ENCODE measurements around the gene CCNY. TPM values are rescaled to one million over a fixed set of nuclear protein-coding genes. Genes with fewer than 3 reads are reported as not detected.

CCNY gene
- total RNA-seq, 1 donor from 2014 or later = 59.4 TPM

- peaks cover 6% of the 10 kb centered on the region for H3K9me3 Mint-ChIP-seq (ENCODE audit: low read depth)
Measured at GRCh38 chr10:35612385-35613106, 276.2 kb downstream of the CCNY start.

DNA sequence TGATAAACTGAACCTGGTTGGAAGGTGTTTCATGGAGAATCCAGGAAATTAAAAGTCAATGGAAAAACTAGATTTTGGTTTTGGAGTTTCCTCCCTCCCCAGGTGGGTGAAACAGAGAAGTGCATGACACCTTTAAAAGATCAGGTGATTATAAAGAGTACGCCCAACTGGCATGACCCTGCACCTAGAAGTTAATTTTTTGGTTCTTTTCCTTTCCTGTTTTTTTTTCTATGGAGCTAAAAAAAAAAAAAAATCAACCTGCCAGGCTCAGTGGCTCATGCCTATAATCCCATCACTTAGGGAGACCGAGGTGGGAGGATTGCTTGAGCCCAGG, 276.8 kb downstream of the CCNY start:
- Mint-ChIP-seq H3K4me1 (ENCODE audit: low read depth) (peaks cover 2% of the 10 kb centered on the region), H3K36me3 (ENCODE audit: insufficient read depth) (peaks cover 2% of the 10 kb centered on the region), H3K27me3 (peaks cover 7% of the 10 kb centered on the region), H3K9me3 (ENCODE audit: low read depth) (peaks cover 6% of the 10 kb centered on the region), H3K4me3 (ENCODE audit: low read depth) (no peak overlapping the region), H3K27ac (no peak overlapping the region)
- no peak for TF ChIP-seq CTCF (IDR thresholded peaks at IDR 0.05; ENCODE audit: unreplicated experiment)
- no peak for DNase-seq (ENCODE audit: low spot score, unreplicated experiment)

More at GRCh38 chr10:35612385-35613106, 276.2 kb downstream of the CCNY start:
- Mint-ChIP-seq H3K36me3 (ENCODE audit: insufficient read depth) (peaks cover 2% of the 10 kb centered on the region), H3K27ac (no peak overlapping the region), H3K27me3 (peaks cover 7% of the 10 kb centered on the region), H3K4me1 (ENCODE audit: low read depth) (peaks cover 2% of the 10 kb centered on the region), H3K4me3 (ENCODE audit: low read depth) (no peak overlapping the region)
- no peak for DNase-seq (ENCODE audit: low spot score, unreplicated experiment)
- no peak for TF ChIP-seq CTCF (IDR thresholded peaks at IDR 0.05; ENCODE audit: unreplicated experiment)

GRCh38 chr10:35613597-35614226, 277.4 kb downstream of the CCNY start:
- Mint-ChIP-seq H3K4me3 (ENCODE audit: low read depth) (no peak overlapping the region), H3K4me1 (ENCODE audit: low read depth) (peaks cover 2% of the 10 kb centered on the region), H3K36me3 (ENCODE audit: insufficient read depth) (peaks cover 2% of the 10 kb centered on the region), H3K27ac (no peak overlapping the region), H3K27me3 (peaks cover 7% of the 10 kb centered on the region), H3K9me3 (ENCODE audit: low read depth) (peaks cover 6% of the 10 kb centered on the region)
- TF ChIP-seq CTCF (IDR thresholded peaks at IDR 0.05; ENCODE audit: unreplicated experiment) = peak; percentile 42
- DNase-seq (ENCODE audit: low spot score, unreplicated experiment) = no peak

GRCh38 chr10:35614312-35614711, 278.0 kb downstream of the CCNY start:
- no peak overlapping the region for H3K4me3 Mint-ChIP-seq (ENCODE audit: low read depth)
- H3K4me1 Mint-ChIP-seq (ENCODE audit: low read depth) = peaks cover 2% of the 10 kb centered on the region
- H3K27me3 Mint-ChIP-seq = peaks cover 7% of the 10 kb centered on the region
- H3K27ac Mint-ChIP-seq = no peak overlapping the region
- peaks cover 2% of the 10 kb centered on the region for H3K36me3 Mint-ChIP-seq (ENCODE audit: insufficient read depth)
- H3K9me3 Mint-ChIP-seq (ENCODE audit: low read depth) = peaks cover 6% of the 10 kb centered on the region
- DNase-seq (ENCODE audit: low spot score, unreplicated experiment) = no peak
- TF ChIP-seq CTCF (IDR thresholded peaks at IDR 0.05; ENCODE audit: unreplicated experiment) = no peak

Other genes with a start within 250 kb of the CCNY start
- gene CUL2, start 246.2 kb upstream of the CCNY start, total RNA-seq = 36.2 and 38.1 TPM in 2 replicates
- gene CREM, start 209.7 kb upstream of the CCNY start, total RNA-seq = 31.6 and 36.1 TPM in 2 replicates